K562 (cell line): ENCODE data around the gene PLEKHN1. TPM values are rescaled to one million over a fixed set of nuclear protein-coding genes. Genes with fewer than 3 reads are reported as not detected.

ENCODE experiments used
- CBX1 ChIP-seq: sonication (generic); IDR thresholded peaks from 2 replicates; pipeline ENCODE4 v1.6.1; 2016; ENCODE audit warnings: antibody characterized with exemption, low read depth, mild to moderate bottlenecking
- polyA plus RNA-seq, 8 experiments: library from polyadenylated mRNA; depleted of rRNA in 4 of 8; stranded (reverse) in 5 of 8; unstranded in 3 of 8; fragments of >200 nt; fragmentation: Nextera tagmentation in 2 of 8; fragmentation: Illumina TruSeq in 1 of 8; extraction: Ambion mirVana in 2 of 8; extraction: Trizol in 1 of 8; gene quantifications; 2 replicates each; pipeline versions ENCODE4 v1.2.1 to v1.2.3, GENCODE V29; 2011 to 2014; ENCODE audit warnings: inconsistent platforms in 1 of 8, missing spikeins in 1 of 8
- total RNA-seq, 7 experiments: library from RNA; depleted of rRNA in 6 of 7; stranded (reverse); fragments of >200 nt in 6 of 7; fragmentation: Illumina TruSeq in 2 of 7; extraction: Trizol in 2 of 7; gene quantifications; 2 replicates each; pipeline versions ENCODE4 v1.2.1 to v1.2.3, GENCODE V29; 2011 to 2021; ENCODE audit warnings: low replicate concordance in 1 of 7
- TF ChIP-seq, protein P1 (sequence below): fragments of 450-650 bp; IDR thresholded peaks from 2 replicates; pipeline ENCODE4 v1.6.1; 2016; ENCODE audit warnings: mild to moderate bottlenecking, moderate library complexity

PLEKHN1 gene
- total and polyA plus RNA-seq, 9 of the 15 experiments (the other 6 are each of a cell fraction or from before 2014, with no cell fraction given): 0.07 to 1.5 (median 0.13) TPM; not detected in 2

DNA sequence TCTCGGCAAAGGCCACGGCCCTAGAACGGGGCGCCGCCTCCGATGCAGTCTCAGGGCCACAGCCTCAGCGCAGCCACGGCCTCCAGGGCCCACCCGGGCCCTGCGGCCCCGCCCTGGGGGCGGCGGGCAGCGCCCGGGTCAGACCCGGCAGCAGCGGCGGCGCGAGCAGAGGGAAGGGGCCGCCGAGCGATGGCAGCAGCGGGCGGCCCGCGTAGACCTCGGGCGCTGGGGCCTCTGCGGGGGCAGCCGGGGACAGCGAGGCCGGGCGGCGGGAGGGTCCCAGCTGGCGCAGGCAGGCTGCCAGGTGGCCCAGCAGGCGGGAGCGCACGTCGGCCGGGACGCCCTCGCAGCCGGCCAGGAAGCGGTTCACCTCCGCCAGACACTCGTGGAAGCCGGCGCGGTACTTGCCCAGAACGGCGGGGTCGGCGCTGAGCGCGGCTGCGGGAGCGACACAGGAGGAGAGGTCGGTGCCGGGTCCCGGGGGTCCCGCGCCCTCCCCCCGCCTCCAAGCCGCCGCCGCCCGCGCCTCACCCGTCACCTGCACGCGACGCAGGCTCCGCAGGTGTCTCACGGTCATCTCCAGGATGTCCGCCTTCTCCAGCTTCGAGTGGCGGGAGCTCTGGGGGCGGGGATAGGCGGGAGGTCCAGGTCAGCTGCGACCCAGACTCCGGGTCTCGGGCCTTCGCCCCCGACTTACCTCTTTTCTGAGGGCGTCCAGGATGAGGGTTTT, 32.9 kb downstream of the PLEKHN1 start (continued):
- TF ChIP-seq, protein P1, sequence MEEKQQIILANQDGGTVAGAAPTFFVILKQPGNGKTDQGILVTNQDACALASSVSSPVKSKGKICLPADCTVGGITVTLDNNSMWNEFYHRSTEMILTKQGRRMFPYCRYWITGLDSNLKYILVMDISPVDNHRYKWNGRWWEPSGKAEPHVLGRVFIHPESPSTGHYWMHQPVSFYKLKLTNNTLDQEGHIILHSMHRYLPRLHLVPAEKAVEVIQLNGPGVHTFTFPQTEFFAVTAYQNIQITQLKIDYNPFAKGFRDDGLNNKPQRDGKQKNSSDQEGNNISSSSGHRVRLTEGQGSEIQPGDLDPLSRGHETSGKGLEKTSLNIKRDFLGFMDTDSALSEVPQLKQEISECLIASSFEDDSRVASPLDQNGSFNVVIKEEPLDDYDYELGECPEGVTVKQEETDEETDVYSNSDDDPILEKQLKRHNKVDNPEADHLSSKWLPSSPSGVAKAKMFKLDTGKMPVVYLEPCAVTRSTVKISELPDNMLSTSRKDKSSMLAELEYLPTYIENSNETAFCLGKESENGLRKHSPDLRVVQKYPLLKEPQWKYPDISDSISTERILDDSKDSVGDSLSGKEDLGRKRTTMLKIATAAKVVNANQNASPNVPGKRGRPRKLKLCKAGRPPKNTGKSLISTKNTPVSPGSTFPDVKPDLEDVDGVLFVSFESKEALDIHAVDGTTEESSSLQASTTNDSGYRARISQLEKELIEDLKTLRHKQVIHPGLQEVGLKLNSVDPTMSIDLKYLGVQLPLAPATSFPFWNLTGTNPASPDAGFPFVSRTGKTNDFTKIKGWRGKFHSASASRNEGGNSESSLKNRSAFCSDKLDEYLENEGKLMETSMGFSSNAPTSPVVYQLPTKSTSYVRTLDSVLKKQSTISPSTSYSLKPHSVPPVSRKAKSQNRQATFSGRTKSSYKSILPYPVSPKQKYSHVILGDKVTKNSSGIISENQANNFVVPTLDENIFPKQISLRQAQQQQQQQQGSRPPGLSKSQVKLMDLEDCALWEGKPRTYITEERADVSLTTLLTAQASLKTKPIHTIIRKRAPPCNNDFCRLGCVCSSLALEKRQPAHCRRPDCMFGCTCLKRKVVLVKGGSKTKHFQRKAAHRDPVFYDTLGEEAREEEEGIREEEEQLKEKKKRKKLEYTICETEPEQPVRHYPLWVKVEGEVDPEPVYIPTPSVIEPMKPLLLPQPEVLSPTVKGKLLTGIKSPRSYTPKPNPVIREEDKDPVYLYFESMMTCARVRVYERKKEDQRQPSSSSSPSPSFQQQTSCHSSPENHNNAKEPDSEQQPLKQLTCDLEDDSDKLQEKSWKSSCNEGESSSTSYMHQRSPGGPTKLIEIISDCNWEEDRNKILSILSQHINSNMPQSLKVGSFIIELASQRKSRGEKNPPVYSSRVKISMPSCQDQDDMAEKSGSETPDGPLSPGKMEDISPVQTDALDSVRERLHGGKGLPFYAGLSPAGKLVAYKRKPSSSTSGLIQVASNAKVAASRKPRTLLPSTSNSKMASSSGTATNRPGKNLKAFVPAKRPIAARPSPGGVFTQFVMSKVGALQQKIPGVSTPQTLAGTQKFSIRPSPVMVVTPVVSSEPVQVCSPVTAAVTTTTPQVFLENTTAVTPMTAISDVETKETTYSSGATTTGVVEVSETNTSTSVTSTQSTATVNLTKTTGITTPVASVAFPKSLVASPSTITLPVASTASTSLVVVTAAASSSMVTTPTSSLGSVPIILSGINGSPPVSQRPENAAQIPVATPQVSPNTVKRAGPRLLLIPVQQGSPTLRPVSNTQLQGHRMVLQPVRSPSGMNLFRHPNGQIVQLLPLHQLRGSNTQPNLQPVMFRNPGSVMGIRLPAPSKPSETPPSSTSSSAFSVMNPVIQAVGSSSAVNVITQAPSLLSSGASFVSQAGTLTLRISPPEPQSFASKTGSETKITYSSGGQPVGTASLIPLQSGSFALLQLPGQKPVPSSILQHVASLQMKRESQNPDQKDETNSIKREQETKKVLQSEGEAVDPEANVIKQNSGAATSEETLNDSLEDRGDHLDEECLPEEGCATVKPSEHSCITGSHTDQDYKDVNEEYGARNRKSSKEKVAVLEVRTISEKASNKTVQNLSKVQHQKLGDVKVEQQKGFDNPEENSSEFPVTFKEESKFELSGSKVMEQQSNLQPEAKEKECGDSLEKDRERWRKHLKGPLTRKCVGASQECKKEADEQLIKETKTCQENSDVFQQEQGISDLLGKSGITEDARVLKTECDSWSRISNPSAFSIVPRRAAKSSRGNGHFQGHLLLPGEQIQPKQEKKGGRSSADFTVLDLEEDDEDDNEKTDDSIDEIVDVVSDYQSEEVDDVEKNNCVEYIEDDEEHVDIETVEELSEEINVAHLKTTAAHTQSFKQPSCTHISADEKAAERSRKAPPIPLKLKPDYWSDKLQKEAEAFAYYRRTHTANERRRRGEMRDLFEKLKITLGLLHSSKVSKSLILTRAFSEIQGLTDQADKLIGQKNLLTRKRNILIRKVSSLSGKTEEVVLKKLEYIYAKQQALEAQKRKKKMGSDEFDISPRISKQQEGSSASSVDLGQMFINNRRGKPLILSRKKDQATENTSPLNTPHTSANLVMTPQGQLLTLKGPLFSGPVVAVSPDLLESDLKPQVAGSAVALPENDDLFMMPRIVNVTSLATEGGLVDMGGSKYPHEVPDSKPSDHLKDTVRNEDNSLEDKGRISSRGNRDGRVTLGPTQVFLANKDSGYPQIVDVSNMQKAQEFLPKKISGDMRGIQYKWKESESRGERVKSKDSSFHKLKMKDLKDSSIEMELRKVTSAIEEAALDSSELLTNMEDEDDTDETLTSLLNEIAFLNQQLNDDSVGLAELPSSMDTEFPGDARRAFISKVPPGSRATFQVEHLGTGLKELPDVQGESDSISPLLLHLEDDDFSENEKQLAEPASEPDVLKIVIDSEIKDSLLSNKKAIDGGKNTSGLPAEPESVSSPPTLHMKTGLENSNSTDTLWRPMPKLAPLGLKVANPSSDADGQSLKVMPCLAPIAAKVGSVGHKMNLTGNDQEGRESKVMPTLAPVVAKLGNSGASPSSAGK: peak; percentile 66; the same call in 1 of the 2 replicates
- peak; percentile 21; the same call in 1 of the 2 replicates for TF ChIP-seq CBX1
